GM13976 (cell line): ENCODE data around the gene AUTS2.

Experiments
- DNase-seq: peaks from one replicate; pipeline ENCODE4 v3.0.0; 2012; ENCODE audit warnings: low spot score
- in situ Hi-C: fragments of 300-500 bp; cut with MboI; formaldehyde crosslinking; loops from one replicate; pipeline ENCODE4 v1.12.0; 2022; ENCODE audit warnings: low sequenced_read_pairs, mixed read lengths, inconsistent platforms; ENCODE audit not compliant: unreplicated experiment
- TF ChIP-seq, protein P1 (sequence below): IDR thresholded peaks from 2 replicates; pipeline ENCODE4 v1.5.1; 2012; ENCODE audit warnings: borderline replicate concordance, mild to moderate bottlenecking; ENCODE audit not compliant: insufficient read depth; ENCODE audit errors: extremely low read depth, missing control alignments, control extremely low read depth

The AUTS2 gene

DNA sequence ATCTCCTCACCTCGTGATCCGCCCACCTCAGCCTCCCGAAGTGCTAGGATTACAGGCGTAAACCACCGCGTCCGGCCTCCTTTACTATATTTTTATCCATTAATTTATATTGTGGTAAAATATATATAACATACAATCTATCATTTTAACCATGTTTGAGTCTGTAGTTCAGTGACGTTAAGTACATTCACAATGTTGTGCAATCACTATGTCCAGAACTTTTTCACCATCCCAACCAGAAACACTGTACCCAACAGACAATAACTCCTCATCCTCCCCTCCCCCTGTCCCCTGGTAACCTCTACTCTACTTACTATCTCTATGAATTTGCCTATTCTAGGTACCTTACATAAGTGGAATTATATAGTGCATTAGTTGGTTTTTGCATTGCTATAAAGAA is 1236.1 kb downstream of the AUTS2 start:
- DNase-seq: no peak
- TF ChIP-seq, protein P1, sequence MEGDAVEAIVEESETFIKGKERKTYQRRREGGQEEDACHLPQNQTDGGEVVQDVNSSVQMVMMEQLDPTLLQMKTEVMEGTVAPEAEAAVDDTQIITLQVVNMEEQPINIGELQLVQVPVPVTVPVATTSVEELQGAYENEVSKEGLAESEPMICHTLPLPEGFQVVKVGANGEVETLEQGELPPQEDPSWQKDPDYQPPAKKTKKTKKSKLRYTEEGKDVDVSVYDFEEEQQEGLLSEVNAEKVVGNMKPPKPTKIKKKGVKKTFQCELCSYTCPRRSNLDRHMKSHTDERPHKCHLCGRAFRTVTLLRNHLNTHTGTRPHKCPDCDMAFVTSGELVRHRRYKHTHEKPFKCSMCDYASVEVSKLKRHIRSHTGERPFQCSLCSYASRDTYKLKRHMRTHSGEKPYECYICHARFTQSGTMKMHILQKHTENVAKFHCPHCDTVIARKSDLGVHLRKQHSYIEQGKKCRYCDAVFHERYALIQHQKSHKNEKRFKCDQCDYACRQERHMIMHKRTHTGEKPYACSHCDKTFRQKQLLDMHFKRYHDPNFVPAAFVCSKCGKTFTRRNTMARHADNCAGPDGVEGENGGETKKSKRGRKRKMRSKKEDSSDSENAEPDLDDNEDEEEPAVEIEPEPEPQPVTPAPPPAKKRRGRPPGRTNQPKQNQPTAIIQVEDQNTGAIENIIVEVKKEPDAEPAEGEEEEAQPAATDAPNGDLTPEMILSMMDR: no peak
- in situ Hi-C loops: loop anchor here (25.0 kb wide), 1 partner anchor 903 kb away; no protein-coding TSS in a partner anchor

DNA sequence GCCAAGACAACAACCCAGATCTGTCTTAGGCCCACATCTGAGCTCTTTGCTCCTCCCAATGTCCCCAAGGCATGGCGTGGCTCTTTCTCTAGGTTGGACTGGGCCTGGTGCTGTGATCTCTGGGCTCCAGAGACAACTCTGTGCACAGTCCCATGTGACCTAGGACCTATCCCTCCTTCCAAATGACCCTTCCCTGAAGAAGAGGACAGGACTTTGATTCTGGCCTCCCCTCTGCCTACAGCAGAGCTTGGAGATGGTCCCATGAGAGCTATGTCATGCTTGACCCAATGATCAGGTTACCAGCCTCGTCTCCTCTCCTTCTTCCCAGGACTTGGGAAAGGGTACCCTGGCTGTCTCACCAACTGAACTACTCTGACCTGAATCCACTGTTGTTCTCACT is 1237.4 kb downstream of the AUTS2 start:
- TF ChIP-seq, protein P1: no peak

DNA sequence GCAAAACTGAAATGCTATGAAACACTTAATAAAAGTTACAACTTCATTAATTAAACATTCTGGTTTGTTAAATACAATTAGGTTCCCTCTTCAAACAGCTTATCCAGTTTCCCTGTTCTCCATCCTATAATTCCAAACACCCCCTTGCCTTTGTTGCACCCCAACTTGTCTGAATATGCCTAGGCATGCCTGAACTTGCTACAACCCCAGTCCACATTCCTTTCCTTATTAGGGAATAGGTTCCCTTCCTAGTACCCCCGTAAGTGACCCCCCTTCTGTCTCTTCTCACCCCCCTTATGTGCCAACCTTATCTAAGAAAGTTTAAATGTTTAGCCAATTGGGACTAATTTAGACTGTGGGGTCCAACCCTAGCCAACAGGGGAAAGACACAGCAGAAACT is 1238.0 kb downstream of the AUTS2 start:
- no peak for DNase-seq
- in situ Hi-C loops: loop anchor here (25.0 kb wide), 1 partner anchor 901 kb away; no protein-coding TSS in a partner anchor
- TF ChIP-seq, protein P1: no peak

More for the DNA sequence above, 1237.4 kb downstream of the AUTS2 start:
- DNase-seq: no peak
- in situ Hi-C loops: loop anchor here (25.0 kb wide), 1 partner anchor 902 kb away; no protein-coding TSS in a partner anchor

DNA sequence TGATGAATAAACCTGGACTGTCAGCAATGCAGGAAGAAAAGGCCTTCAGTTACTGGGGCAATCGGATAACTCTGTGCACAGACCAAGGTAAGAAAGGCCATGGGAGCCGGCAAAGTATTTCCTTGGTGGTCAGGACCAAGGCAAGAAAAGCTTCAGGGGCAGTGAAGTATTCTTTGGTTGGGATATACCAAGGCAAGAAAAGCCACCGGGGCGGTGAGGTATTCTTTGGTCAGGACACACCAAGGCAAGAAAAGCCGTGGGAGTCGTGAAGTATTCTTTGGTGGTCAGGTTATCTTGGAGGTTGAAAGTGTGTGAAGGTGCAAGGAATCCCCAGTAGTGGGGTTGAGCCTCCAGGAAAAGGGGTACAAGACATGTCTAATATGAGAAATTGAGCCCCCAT is 1238.7 kb downstream of the AUTS2 start:
- DNase-seq: no peak
- in situ Hi-C loops: loop anchor here (25.0 kb wide), 1 partner anchor 900 kb away; no protein-coding TSS in a partner anchor
- TF ChIP-seq, protein P1: no peak

DNA sequence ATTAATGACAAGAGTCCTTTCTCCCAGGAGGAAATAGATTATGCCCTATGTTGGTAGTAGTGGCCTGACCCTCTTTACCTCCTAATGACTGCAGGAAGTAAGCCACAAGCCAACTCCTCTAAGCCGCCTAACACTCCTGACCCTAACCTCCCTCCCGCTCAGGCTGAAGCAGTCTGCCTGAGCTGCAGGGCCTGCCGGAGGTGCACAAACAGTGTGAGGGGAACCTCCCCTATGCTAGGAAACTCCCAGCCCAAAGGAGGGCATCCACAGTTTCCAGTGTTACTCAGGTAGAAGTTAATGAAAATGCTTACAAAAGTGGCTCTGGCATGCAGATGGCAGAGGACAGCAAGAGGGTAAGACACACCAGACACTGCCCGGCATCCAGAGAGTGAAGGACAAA is 1239.3 kb downstream of the AUTS2 start:
- no peak for DNase-seq
- in situ Hi-C loops: loop anchor here (25.0 kb wide), 1 partner anchor 900 kb away; no protein-coding TSS in a partner anchor
- TF ChIP-seq, protein P1: no peak

DNA sequence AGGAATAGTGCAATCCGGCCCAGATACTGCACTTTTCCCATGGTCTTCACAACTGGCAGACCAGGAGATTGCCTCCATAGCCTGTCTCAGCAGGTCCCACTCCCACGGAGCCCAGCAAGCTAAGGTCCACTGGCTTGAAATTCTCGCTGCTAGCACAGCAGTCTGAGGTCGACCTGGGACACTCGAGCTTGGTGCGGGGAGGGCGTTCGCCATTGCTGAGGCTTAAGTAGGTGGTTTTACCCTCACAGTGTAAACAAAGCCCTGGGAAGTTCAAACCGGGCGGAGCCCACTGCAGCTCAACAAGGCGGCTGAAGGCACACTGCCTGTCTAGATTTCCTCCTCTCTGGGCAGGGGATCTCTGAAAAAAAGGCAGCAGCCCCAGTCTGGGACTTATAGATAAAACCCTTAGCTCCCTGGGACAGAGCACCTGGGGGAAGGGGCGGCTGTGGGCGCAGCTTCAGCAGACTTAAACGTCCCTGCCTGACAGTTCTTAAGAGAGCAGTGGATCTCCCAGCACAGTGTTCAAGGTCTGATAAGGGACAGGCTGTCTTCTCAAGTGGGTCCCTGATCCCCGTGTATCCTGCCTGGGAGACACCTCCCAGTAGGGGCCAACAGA is 1240.1 kb downstream of the AUTS2 start:
- TF ChIP-seq, protein P1: no peak
- DNase-seq: no peak
- in situ Hi-C loops: loop anchor here (25.0 kb wide), 1 partner anchor 899 kb away; no protein-coding TSS in a partner anchor
